ENCODE measurements around the gene SIRT3.

- TF ChIP-seq CTCF (IDR thresholded peaks at IDR 0.05) (no peak), ZFX (IDR thresholded peaks at IDR 0.05; ENCODE audit: borderline replicate concordance) (no peak)
Measured at GRCh38 chr11:208917-209260, 27.3 kb downstream of the SIRT3 start.
